Astrocyte (in vitro differentiated cells and primary cell): Measurements from ENCODE around the gene DNASE1L3. TPM values are rescaled to one million over a fixed set of nuclear protein-coding genes. Genes with fewer than 3 reads are reported as not detected.

ENCODE experiments used
- DNase-seq: peaks from one replicate; pipeline ENCODE4 v3.0.0-alpha.2; 2010; ENCODE audit warnings: low read depth
- FAIRE-seq: peaks from 2 replicates; lab custom pipeline; 2011; peaks lifted over from hg19 to GRCh38; lab: Jason Lieb, UNC
- H2AFZ ChIP-seq: 2 replicates; pipeline ENCODE4 v1.6.0; 2012; ENCODE audit warnings: low read depth, low read length, inconsistent platforms
- H3K27ac ChIP-seq: 2 replicates; pipeline ENCODE4 v1.5.1; 2011; ENCODE audit warnings: low read depth, low read length, inconsistent platforms
- H3K27me3 ChIP-seq: 2 replicates; pipeline ENCODE4 v1.6.0; 2011; ENCODE audit warnings: low read length, inconsistent platforms; ENCODE audit not compliant: insufficient read depth
- H3K36me3 ChIP-seq: 2 replicates; pipeline ENCODE4 v1.5.1; 2011; ENCODE audit warnings: low read length, inconsistent platforms; ENCODE audit not compliant: insufficient read depth
- H3K4me1 ChIP-seq: 2 replicates; pipeline ENCODE4 v1.5.1; 2011; ENCODE audit warnings: low read length, inconsistent platforms; ENCODE audit not compliant: insufficient read depth
- H3K4me2 ChIP-seq: 2 replicates; pipeline ENCODE4 v1.6.0; 2012; ENCODE audit warnings: low read length, inconsistent platforms
- H3K4me3 ChIP-seq: 2 replicates; pipeline ENCODE4 v1.5.1; 2011; ENCODE audit warnings: low read depth, mild to moderate bottlenecking, low read length, inconsistent platforms; ENCODE audit not compliant: insufficient read depth
- H3K79me2 ChIP-seq: 2 replicates; pipeline ENCODE4 v1.6.0; 2012; ENCODE audit warnings: mild to moderate bottlenecking, low read length, inconsistent platforms; ENCODE audit not compliant: insufficient read depth
- H3K9ac ChIP-seq: 2 replicates; pipeline ENCODE4 v1.6.0; 2012; ENCODE audit warnings: mild to moderate bottlenecking, low read length, inconsistent platforms
- H3K9me3 ChIP-seq: 2 replicates; pipeline ENCODE4 v1.5.1; 2012; ENCODE audit warnings: low read depth, mild to moderate bottlenecking, low read length, inconsistent platforms; ENCODE audit not compliant: insufficient read depth
- H4K20me1 ChIP-seq: 2 replicates; pipeline ENCODE4 v1.6.0; 2012; ENCODE audit warnings: low read length, inconsistent platforms; ENCODE audit not compliant: insufficient read depth
- H3K27ac Mint-ChIP-seq: one replicate; pipeline ENCODE4 v1.8.0; 2021; ENCODE audit warnings: mild to moderate bottlenecking, mixed read lengths; ENCODE audit not compliant: unreplicated experiment
- H3K27me3 Mint-ChIP-seq: one replicate; pipeline ENCODE4 v1.8.0; 2021; ENCODE audit warnings: low read depth, mixed read lengths; ENCODE audit not compliant: unreplicated experiment
- H3K36me3 Mint-ChIP-seq: one replicate; pipeline ENCODE4 v1.8.0; 2021; ENCODE audit warnings: low read depth, mixed read lengths; ENCODE audit not compliant: unreplicated experiment
- H3K4me1 Mint-ChIP-seq: one replicate; pipeline ENCODE4 v1.8.0; 2021; ENCODE audit warnings: low read depth, mixed read lengths; ENCODE audit not compliant: unreplicated experiment
- H3K4me3 Mint-ChIP-seq: one replicate; pipeline ENCODE4 v1.8.0; 2021; ENCODE audit warnings: mild to moderate bottlenecking, moderate library complexity, mixed read lengths; ENCODE audit not compliant: unreplicated experiment
- H3K9me3 Mint-ChIP-seq: one replicate; pipeline ENCODE4 v1.8.0; 2021; ENCODE audit warnings: mild to moderate bottlenecking, mixed read lengths; ENCODE audit not compliant: unreplicated experiment
- CTCF ChIP-seq: IDR thresholded peaks from 2 replicates; pipeline ENCODE4 v1.5.1; 2011; ENCODE audit warnings: low read depth, mild to moderate bottlenecking, inconsistent platforms, low read length, moderate library complexity; ENCODE audit not compliant: insufficient read depth
- EZH2 ChIP-seq: IDR thresholded peaks from 2 replicates; pipeline ENCODE4 v1.6.1; 2012; ENCODE audit warnings: mild to moderate bottlenecking, low read length, inconsistent platforms; ENCODE audit not compliant: insufficient read depth
- total RNA-seq: library from RNA; stranded (reverse); gene quantifications from 2 replicates; pipeline ENCODE4 v1.2.1, GENCODE V29; 2021

The DNASE1L3 gene
- total RNA-seq, 1 donor from 2014 or later: not detected

- H2AFZ ChIP-seq: no peak overlapping the region
- H3K4me3 Mint-ChIP-seq: no peak overlapping the region
- no peaks in the 10 kb centered on the region for H3K4me1 ChIP-seq
- no peaks in the 10 kb centered on the region for H3K27me3 ChIP-seq
- H3K27me3 Mint-ChIP-seq: no peaks in the 10 kb centered on the region
- H3K36me3 ChIP-seq: peaks cover 88% of the 10 kb centered on the region
- H3K4me3 ChIP-seq: no peak overlapping the region
- peaks cover 57% of the 10 kb centered on the region for H4K20me1 ChIP-seq
- H3K9me3 ChIP-seq: no peaks in the 10 kb centered on the region
- H3K27ac Mint-ChIP-seq: peak overlapping the region; percentile 2
- H3K9ac ChIP-seq: no peak overlapping the region
- H3K9me3 Mint-ChIP-seq: no peaks in the 10 kb centered on the region
- H3K4me2 ChIP-seq: no peak overlapping the region
- no peaks in the 10 kb centered on the region for H3K79me2 ChIP-seq
- peaks cover 2% of the 10 kb centered on the region for H3K4me1 Mint-ChIP-seq
- no peak for TF ChIP-seq EZH2
- TF ChIP-seq CTCF: no peak
- DNase-seq: no peak
- no peak for FAIRE-seq
- H3K27ac ChIP-seq: no peak overlapping the region
- H3K36me3 Mint-ChIP-seq: peaks cover 52% of the 10 kb centered on the region
Measured at GRCh38 chr3:58144478-58145325, 66.1 kb downstream of the DNASE1L3 start.

- no peaks in the 10 kb centered on the region for H3K79me2 ChIP-seq
- no peak for TF ChIP-seq CTCF
- Mint-ChIP-seq H3K4me1 (peaks cover 2% of the 10 kb centered on the region), H3K36me3 (peaks cover 50% of the 10 kb centered on the region), H3K4me3 (no peak overlapping the region), H3K27me3 (no peaks in the 10 kb centered on the region), H3K9me3 (no peaks in the 10 kb centered on the region), H3K27ac (no peak overlapping the region)
- H4K20me1 ChIP-seq: peaks cover 61% of the 10 kb centered on the region
- H3K9me3 ChIP-seq: no peaks in the 10 kb centered on the region
- no peak overlapping the region for H3K4me3 ChIP-seq
- no peak overlapping the region for H3K27ac ChIP-seq
- DNase-seq (no peak), FAIRE-seq (no peak)
- H3K9ac ChIP-seq: no peak overlapping the region
- H3K4me1 ChIP-seq: no peaks in the 10 kb centered on the region
- H3K4me2 ChIP-seq: no peak overlapping the region
- no peaks in the 10 kb centered on the region for H3K27me3 ChIP-seq
- no peak overlapping the region for H2AFZ ChIP-seq
- peaks cover 88% of the 10 kb centered on the region for H3K36me3 ChIP-seq
Measured at GRCh38 chr3:58143417-58144055, 67.2 kb downstream of the DNASE1L3 start.

Other genes starting within 250 kb of the DNASE1L3 start
- 434 and 521 TPM in 2 replicates for gene FLNB, start 202.6 kb downstream of the DNASE1L3 start, total RNA-seq
- 3.8 and 3.9 TPM in 2 replicates for gene ABHD6, start 26.8 kb upstream of the DNASE1L3 start, total RNA-seq
- gene RPP14, start 95.3 kb upstream of the DNASE1L3 start, total RNA-seq: 19.0 and 22.2 TPM in 2 replicates
- gene HTD2, start 95.5 kb upstream of the DNASE1L3 start, total RNA-seq: 7.3 and 7.7 TPM in 2 replicates
- gene PXK, start 121.9 kb upstream of the DNASE1L3 start, total RNA-seq: 10.3 and 10.5 TPM in 2 replicates
- 87.7 and 95.7 TPM in 2 replicates for gene PDHB, start 222.9 kb upstream of the DNASE1L3 start, total RNA-seq